ENCODE measurements around the gene ASCL4. TPM values are rescaled to one million over a fixed set of nuclear protein-coding genes. Genes with fewer than 3 reads are reported as not detected.

The ASCL4 gene
- total RNA-seq, 1 donor from 2014 or later = not detected

DNA sequence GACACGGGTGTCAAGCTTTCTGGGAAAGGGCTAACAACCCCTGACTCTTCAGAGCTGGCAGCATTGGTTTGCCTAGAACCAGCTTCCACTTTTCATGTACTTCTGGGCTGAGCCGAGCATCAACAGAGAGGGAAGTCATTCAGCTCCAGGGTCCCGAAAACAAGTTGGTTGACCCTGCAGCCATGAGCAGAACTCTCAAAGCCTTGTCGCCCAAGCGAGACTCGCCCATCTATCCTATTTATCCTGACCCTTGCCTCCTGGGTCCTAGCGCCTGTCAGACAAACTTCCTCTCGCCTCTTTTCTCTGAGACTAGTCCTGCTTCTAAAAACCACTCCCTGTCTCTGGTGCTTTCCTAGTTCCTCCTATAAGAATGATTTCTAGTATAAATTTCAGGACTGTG is 47.9 kb downstream of the ASCL4 start:
- no peak overlapping the region for H3K27ac Mint-ChIP-seq
- no peak overlapping the region for H3K4me3 Mint-ChIP-seq (ENCODE audit: low read depth)
- DNase-seq (ENCODE audit: low spot score) = no peak
- intact Hi-C loops (cut with micrococcal nuclease) = no loop called here
- H3K4me1 Mint-ChIP-seq (ENCODE audit: low read depth) = no peaks in the 10 kb centered on the region
- H3K27me3 Mint-ChIP-seq (ENCODE audit: low read depth) = no peaks in the 10 kb centered on the region
- H3K36me3 Mint-ChIP-seq (ENCODE audit: low read depth) = no peaks in the 10 kb centered on the region
- H3K9me3 Mint-ChIP-seq = peaks cover 34% of the 10 kb centered on the region

Other genes with a start within 250 kb of the ASCL4 start
- gene PWP1, start 88.9 kb upstream of the ASCL4 start, total RNA-seq = 50.5 and 52.9 TPM in 2 replicates
- 30.5 and 34.4 TPM in 2 replicates for gene PRDM4, start 13.6 kb upstream of the ASCL4 start, total RNA-seq

Data from activated T-helper 2 cell treated with anti-CD3 and anti-CD28 coated beads, Interferon-gamma antibody, Interleukin-2, Interleukin-4, amounts not matched to agents 10 μg/mL and 5 μg/mL and 100 μg/mL, durations not matched to agents 14 hours and 24 hours and 36 hours (primary cell).